A673 (cell line): Measurements from ENCODE around the gene H3-3A. TPM values are rescaled to one million over a fixed set of nuclear protein-coding genes. Genes with fewer than 3 reads are reported as not detected.

ENCODE experiments used
- BruUV-seq: library from RNA; stranded (reverse); fragments of 400-500 nt; replicated peaks from 2 replicates; lab custom pipeline; 2021; lab: Mats Ljungman, UMichigan
- CTCF ChIA-PET: fragments of 300-600 bp; sonication (Branson Sonifier 250); formaldehyde crosslinking; loops from one replicate; lab custom pipeline; 2022; ENCODE audit warnings: antibody characterized with exemption; lab: Charles Lee
- POLR2A ChIA-PET: fragments of 300-600 bp; sonication (Branson Sonifier 250); formaldehyde crosslinking; loops from one replicate; lab custom pipeline; 2022; ENCODE audit warnings: antibody characterized with exemption; ENCODE audit not compliant: low non-redundant PET; lab: Charles Lee
- DNase-seq: peaks from one replicate; pipeline ENCODE4 v3.0.0-alpha.2; 2015; ENCODE audit warnings: low spot score
- H3K27ac ChIP-seq: fragments of 200-600 bp; sonication (generic); 2 replicates; pipeline ENCODE4 v1.5.1; 2016; ENCODE audit warnings: mixed run types, low read depth, mild to moderate bottlenecking, mixed read lengths, antibody characterized with exemption, low read length; ENCODE audit not compliant: poor library complexity, severe bottlenecking
- H3K27me3 ChIP-seq: fragments of 200-600 bp; sonication (generic); replicated peaks from 2 replicates; pipeline ENCODE4 v1.6.1; 2017; ENCODE audit warnings: mixed run types, low read depth, mild to moderate bottlenecking, mixed read lengths, antibody characterized with exemption, low read length; ENCODE audit not compliant: insufficient read depth, poor library complexity
- H3K36me3 ChIP-seq: fragments of 200-600 bp; sonication (generic); 2 replicates; pipeline ENCODE4 v1.6.1; 2016; ENCODE audit warnings: mixed run types, mild to moderate bottlenecking, mixed read lengths, antibody characterized with exemption, low read length; ENCODE audit not compliant: insufficient read depth, poor library complexity, severe bottlenecking
- H3K4me1 ChIP-seq: fragments of 200-600 bp; sonication (generic); 2 replicates; pipeline ENCODE4 v1.6.1; 2017; ENCODE audit warnings: mixed run types, mild to moderate bottlenecking, mixed read lengths, antibody characterized with exemption, low read length; ENCODE audit not compliant: insufficient read depth, poor library complexity, severe bottlenecking
- H3K4me3 ChIP-seq: fragments of 200-600 bp; sonication (generic); 2 replicates; pipeline ENCODE4 v1.5.1; 2016; ENCODE audit warnings: low read depth, mixed run types, mild to moderate bottlenecking, mixed read lengths, low read length; ENCODE audit not compliant: poor library complexity, severe bottlenecking
- H3K9me3 ChIP-seq: fragments of 200-600 bp; sonication (generic); 2 replicates; pipeline ENCODE4 v1.6.1; 2016; ENCODE audit warnings: mixed run types, low read depth, mild to moderate bottlenecking, mixed read lengths, antibody characterized with exemption, low read length; ENCODE audit not compliant: poor library complexity, severe bottlenecking
- CTCF ChIP-seq: fragments of 300-800, 200-600 bp; sonication (generic); conservative IDR thresholded peaks from 2 replicates; pipeline ENCODE4 v1.5.1; 2017; ENCODE audit warnings: low read depth, mild to moderate bottlenecking, antibody characterized with exemption, low read length, moderate library complexity, mixed read lengths
- EZH2 ChIP-seq: fragments of 200-600 bp; sonication (generic); IDR thresholded peaks from 2 replicates; pipeline ENCODE4 v1.6.1; 2017; ENCODE audit warnings: borderline replicate concordance, low read depth, mild to moderate bottlenecking, mixed read lengths, antibody characterized with exemption, low read length; ENCODE audit not compliant: poor library complexity, severe bottlenecking
- intact Hi-C: fragments of 100-400 bp; cut with micrococcal nuclease; formaldehyde crosslinking; loops from one replicate; pipeline ENCODE4 v1.10.0; 2022; ENCODE audit not compliant: unreplicated experiment
- total RNA-seq: library from RNA; stranded (reverse); gene quantifications from 2 replicates; pipeline ENCODE4 v1.2.3, GENCODE V29; 2021

Gene H3-3A
- total RNA-seq, 1 experiment from 2014 or later = 638 TPM

- intact Hi-C loops = no loop called here
- H3K9me3 ChIP-seq = no peaks in the 10 kb centered on the region
- DNase-seq = no peak
- TF ChIP-seq CTCF (no peak), EZH2 (no peak)
- no TSS peak for BruUV-seq
- H3K4me3 ChIP-seq = no peak overlapping the region
- H3K27me3 ChIP-seq = no peaks in the 10 kb centered on the region
- H3K27ac ChIP-seq = no peak overlapping the region
- no peaks in the 10 kb centered on the region for H3K36me3 ChIP-seq
- H3K4me1 ChIP-seq = no peaks in the 10 kb centered on the region
- POLR2A ChIA-PET = no interaction called here
- CTCF ChIA-PET = no interaction called here
Measured at GRCh38 chr1:226021401-226021800, 41.1 kb upstream of the H3-3A start.

DNA sequence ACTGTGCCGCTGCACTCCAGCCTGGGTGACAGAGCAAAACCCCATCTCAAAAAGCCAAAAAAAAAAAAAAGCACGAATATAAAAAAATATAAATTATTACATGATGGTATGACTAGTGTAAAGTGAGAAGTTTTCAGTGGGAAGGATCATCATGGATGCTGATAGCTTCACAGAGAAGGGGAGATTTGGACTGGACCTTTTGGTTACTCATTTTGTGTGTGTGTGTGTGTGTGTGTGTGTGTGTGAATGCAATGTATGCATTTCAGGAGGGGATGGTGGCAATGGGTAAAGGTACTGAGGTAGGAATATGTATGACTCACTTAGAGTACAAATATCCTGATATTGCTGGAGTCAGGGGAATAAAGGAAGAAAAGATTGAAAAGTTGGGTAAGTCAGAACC is 40.7 kb upstream of the H3-3A start:
- Histone ChIP-seq H3K27ac (no peak overlapping the region), H3K9me3 (no peaks in the 10 kb centered on the region), H3K4me3 (no peak overlapping the region), H3K27me3 (no peaks in the 10 kb centered on the region), H3K4me1 (no peaks in the 10 kb centered on the region), H3K36me3 (no peaks in the 10 kb centered on the region)
- ChIA-PET POLR2A (no interaction called here), CTCF (no interaction called here)
- no TSS peak for BruUV-seq
- intact Hi-C loops = no loop called here
- TF ChIP-seq EZH2 (no peak), CTCF (no peak)
- no peak for DNase-seq

- Histone ChIP-seq H3K9me3 (no peaks in the 10 kb centered on the region), H3K27me3 (no peaks in the 10 kb centered on the region), H3K36me3 (no peaks in the 10 kb centered on the region), H3K4me1 (no peaks in the 10 kb centered on the region), H3K4me3 (no peak overlapping the region), H3K27ac (no peak overlapping the region)
- ChIA-PET POLR2A (no interaction called here), CTCF (no interaction called here)
- no TSS peak for BruUV-seq
- no peak for TF ChIP-seq CTCF
- no peak for TF ChIP-seq EZH2
- no peak for DNase-seq
- intact Hi-C loops = no loop called here
Measured at GRCh38 chr1:226023735-226024134, 38.8 kb upstream of the H3-3A start.
